Measurements from ENCODE around the gene BMP5.

DNA sequence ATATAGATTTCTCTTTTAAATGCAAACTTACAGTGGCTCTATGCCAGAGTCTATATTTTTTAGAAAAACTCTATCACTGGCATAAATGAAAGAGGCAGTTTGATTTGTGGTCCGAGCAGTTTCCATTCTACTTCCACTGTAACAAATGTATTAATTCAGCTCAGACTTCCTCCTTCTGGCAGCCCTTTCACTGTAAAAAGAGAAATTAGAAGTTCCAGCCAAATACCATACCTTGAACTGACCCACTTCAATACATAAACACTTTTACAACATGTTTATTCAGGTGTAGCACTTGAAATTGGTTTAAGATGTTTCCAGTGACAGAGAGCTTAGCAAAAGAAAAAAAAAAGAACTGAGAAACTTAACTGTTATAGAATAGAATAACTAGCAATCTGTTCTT is 99.3 kb downstream of the BMP5 start:
- no peak for TF ChIP-seq MNT (conservative IDR thresholded peaks at IDR 0.05)
- TF ChIP-seq EZH2 (IDR thresholded peaks at IDR 0.05; ENCODE audit: borderline replicate concordance, low read depth, low read length) = no peak
- TF ChIP-seq, protein P1, sequence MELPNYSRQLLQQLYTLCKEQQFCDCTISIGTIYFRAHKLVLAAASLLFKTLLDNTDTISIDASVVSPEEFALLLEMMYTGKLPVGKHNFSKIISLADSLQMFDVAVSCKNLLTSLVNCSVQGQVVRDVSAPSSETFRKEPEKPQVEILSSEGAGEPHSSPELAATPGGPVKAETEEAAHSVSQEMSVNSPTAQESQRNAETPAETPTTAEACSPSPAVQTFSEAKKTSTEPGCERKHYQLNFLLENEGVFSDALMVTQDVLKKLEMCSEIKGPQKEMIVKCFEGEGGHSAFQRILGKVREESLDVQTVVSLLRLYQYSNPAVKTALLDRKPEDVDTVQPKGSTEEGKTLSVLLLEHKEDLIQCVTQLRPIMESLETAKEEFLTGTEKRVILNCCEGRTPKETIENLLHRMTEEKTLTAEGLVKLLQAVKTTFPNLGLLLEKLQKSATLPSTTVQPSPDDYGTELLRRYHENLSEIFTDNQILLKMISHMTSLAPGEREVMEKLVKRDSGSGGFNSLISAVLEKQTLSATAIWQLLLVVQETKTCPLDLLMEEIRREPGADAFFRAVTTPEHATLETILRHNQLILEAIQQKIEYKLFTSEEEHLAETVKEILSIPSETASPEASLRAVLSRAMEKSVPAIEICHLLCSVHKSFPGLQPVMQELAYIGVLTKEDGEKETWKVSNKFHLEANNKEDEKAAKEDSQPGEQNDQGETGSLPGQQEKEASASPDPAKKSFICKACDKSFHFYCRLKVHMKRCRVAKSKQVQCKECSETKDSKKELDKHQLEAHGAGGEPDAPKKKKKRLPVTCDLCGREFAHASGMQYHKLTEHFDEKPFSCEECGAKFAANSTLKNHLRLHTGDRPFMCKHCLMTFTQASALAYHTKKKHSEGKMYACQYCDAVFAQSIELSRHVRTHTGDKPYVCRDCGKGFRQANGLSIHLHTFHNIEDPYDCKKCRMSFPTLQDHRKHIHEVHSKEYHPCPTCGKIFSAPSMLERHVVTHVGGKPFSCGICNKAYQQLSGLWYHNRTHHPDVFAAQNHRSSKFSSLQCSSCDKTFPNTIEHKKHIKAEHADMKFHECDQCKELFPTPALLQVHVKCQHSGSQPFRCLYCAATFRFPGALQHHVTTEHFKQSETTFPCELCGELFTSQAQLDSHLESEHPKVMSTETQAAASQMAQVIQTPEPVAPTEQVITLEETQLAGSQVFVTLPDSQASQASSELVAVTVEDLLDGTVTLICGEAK (IDR thresholded peaks at IDR 0.05) = no peak
- TF ChIP-seq, protein P1 (CRISPR knock-in tag; IDR thresholded peaks at IDR 0.05) = no peak
- TF ChIP-seq KDM1A (IDR thresholded peaks at IDR 0.05) = no peak
- no peak for TF ChIP-seq MTA1 (IDR thresholded peaks at IDR 0.05; ENCODE audit: borderline replicate concordance)
- no peak for TF ChIP-seq BCL6 (CRISPR knock-in tag; IDR thresholded peaks at IDR 0.05)
- TF ChIP-seq ADNP (tag; IDR thresholded peaks at IDR 0.05) = no peak
- no peak for TF ChIP-seq PML (IDR thresholded peaks at IDR 0.05; ENCODE audit: low read length)

All from K562 (cell line).